NCI-H748 (cell line): Measurements from ENCODE around the gene PDXK.

Experiments used
- DNase-seq: peaks from one replicate; lab custom pipeline; 2025; ENCODE audit not compliant: unreplicated experiment; lab: John Stamatoyannopoulos, UW

The PDXK gene

DNA sequence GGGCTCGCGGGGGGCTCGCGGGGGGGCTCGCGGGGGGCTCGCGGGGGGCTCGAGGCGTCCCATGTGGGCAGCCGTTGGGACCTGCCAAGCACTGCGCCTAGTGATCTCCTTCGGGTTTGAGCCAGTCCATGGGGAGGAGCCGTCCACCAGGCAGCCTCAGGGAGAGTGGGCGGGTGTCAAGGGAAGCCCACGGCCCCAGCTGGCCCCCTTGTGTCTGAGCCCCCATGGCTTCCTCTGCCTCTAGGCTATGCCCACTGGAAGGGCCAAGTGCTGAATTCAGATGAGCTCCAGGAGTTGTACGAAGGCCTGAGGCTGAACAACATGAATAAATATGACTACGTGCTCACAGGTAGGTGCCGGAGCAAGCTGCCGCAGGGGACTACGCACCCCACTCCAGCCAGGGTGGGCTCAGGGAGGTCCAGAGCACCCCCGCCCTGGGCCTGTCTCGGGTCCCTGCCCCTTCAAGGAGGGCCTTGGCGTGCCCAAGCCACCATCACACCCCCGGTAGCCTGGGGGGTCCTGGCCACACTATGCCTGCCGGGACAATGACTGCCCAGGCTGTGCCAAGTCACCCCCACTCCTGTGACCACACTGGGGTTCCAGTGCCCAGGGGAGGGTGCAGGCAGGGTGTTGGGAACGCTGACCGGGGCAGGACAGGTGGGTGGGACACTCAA lies 22.6 kb downstream of the PDXK start:
- DNase-seq: no peak

DNA sequence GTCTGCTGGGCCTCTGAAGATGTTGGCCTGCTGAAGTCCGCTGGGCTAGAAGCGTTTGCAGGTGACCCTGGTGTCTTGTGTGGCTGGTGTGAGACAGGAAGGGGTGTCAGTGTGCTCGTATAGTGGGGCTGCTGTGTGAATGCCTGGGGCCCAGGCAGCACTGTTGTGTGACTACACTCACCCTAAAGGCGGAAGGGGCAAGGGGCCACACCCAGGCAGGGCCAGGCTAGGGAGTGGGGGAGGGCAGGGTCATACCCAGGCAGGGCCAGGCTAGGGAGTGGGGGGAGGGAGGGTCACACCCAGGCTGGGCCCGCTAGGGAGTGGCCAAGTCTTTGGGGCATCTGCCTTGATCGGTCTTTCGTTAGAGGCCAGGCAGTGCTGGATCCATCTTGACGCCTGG lies 25.0 kb downstream of the PDXK start:
- DNase-seq: no peak

DNA sequence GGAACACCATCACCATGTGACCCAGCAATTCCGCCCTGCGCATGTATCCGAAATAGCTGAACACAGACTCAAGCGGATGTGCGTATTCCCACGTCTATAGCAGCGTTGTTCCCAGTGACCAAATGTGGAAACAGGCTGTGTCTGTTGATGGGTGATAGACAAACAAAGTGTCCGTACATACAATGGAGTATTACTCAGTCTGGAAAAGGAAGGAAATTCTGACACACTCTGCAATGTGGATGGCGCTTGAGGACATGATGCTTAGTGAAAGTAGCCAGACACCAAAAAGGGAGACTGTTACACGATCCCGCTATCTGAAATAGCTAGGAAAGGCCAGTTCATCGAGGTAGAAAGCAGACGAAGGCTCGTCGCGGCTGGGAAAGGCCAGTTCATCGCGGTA lies 25.8 kb downstream of the PDXK start:
- no peak for DNase-seq

DNA sequence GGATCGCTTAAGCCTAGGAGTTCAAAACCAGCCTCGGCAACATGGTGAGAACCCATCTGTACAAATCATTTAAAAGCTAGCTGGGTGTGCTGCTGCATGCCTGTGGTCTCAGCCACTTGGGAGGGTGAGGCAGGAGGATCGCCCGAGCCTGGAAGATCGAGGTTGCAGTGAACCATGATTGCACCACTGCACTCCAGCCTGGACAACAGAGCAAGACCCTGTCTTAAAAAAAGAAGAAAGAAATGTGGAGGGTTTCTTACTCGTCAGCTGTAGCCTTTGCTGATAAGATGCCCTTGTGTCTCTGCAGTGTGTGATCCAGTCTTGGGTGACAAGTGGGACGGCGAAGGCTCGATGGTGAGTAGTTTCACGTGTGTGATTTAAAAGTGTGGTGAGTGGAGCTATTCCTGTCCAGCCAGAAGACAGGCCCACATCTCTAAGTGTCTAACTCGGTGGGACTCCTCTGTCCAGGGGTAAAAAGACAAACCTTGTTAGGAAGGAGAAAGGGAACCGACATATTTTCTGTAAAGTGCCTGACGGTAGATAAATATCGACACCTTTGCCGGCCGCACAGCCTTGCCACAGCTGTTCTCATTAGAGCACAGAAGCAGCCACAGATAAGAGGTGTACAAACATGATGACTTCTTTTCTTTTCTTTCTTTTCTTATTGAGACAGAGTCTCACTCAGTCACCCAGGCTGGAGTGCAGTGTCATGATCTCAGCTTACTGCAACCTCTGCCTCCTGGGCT lies 27.0 kb downstream of the PDXK start:
- DNase-seq: no peak

DNA sequence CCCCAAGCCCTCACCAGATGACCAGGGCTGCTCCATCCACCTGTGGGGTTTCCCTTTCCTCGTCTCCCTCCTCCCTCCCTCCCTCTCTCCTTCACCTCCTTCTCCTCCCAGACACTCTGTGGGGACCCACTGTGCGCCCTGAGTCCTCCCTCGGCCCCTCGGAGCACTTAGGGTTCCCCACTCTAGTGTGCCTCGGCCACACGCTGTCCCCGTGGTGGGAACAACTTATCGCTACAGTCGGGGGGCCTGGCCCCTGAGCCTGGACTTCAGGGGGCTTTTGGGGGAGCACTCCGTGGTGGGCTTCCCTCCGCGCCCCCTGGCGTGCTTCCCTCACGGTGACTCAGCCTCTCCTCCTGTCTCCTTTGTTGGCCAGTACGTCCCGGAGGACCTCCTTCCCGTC lies 29.7 kb downstream of the PDXK start:
- no peak for DNase-seq

DNA sequence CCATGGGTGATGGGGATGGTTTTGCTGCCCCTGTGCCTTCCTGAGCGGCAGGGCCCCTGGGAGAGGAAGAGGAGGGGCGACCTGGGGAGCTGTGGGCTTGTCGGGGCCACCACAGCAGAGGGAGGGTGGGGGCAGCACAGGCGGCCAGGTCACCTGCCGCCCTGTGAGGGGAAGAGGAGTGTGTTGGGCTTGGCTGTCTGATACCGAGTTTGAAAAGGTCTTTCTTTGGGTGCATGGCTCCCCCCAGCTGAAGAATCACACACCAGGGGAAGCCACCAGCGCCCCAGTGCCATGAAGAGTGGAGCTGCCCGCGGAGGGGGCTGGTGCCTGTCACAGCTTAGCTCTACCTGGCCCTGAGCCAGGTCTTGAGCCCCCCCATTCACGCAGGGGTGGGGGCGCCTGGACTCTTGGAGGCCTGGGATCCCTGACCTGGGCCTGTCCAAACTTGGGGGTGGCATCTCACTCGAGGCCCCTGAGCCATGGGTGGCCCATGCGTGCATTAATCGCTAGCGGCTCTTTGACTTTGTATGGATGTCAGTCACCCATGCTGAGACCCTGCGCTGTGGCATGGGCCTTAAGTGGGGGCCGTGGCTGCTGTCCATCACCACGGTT lies 30.8 kb downstream of the PDXK start:
- no peak for DNase-seq

DNA sequence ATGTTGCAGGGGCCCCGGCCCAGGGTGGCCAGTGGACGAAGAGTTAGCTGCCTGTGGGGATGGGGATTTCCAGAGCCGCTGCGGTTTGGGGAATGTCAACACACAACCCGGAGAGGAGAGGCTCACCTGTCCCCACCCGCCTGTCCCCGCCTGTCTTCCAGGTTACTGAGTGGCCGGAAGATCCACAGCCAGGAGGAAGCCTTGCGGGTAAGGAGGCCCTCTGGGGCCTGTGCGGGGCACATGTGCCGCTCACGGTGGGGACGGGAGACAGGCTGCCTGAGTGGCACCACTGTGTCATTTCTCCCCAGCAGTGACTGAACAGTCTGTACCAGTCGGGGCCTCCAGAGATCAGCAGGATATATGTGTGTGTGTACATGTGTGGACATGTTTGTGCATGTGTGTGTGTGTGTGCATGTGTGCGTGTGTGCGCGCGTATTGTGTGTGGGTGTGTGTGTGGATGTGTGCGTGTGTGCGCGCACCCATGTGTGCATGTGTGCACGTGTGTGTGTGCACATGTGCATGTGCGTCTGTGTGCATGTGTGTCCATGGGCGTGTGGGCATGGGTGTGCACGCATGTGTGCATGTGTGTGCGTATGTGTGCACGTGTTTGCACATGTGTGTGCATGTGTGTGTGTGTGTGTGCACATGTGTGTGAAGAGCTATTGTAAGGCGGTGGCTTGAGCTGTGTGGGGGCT lies 31.6 kb downstream of the PDXK start:
- no peak for DNase-seq

DNA sequence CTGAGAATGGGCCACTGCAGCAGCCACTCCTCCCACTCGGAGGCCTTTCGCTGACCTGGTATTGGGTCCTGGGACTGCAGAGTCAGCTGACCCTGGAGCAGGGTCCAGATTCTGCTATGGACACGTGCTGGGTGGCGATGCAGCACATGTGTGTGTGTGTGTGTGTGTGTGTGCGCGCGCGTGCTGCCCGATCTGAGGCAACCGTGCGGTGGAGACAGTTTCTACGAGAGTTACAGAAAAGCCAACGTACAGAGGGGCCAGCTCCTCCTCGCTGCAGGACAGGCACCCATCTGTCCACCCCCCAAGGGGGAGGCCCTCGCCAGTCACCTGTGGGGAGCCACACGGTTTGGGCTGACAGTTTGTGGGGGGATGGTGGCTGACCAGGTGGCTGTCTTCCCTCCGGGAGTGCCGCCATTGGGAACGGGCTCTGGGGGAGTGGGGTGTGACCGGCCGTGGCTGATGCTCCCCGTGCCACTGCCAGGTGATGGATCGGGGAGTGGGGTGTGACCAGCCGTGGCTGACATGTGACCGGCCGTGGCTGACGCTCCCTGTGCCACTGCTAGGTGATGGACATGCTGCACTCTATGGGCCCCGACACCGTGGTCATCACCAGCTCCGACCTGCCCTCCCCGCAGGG lies 33.1 kb downstream of the PDXK start:
- no peak for DNase-seq

DNA sequence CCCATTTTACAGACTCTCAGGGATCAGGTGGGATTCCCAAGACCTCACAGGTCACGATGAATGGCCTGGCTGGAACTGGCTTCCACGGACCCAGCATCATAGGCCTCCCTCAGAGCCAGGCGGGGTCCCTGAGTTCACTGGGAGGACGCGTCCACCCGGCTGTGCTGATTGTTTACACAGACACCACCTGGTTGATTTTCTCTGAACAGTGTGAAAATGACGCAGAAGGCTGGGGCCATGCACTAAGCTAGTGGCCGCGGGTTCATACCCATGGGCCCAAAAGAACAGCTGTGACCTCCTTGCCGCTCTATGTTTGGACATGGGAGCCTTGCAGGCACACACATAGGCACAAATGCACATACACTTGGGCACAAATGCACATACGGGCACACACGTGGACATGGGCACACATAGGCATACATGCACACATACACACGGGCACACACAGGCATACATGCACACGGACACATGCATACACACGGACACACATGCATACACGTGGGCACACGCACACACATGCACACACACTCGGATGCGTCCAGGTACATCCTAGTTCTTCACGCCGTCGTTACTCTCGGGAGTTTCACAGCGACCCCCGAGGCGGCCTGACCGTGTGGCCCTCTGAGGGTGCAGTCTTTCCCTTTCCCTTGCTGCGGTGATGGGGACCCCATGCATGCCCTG lies 34.0 kb downstream of the PDXK start:
- no peak for DNase-seq

DNA sequence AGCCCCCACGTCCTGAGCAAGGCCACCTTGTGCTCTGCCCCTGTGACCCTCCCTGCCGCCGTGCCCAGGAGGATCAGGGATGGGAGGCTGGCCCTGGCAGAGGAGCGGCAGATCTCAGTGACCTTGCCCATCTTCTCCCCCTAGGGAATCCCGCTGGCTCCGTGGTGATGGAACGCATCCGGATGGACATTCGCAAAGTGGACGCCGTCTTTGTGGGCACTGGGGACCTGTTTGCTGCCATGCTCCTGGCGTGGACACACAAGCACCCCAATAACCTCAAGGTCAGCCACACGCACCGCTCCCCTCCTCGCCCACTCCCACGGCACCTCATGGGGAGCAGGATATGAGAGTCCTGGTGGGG lies 34.5 kb downstream of the PDXK start:
- no peak for DNase-seq

DNA sequence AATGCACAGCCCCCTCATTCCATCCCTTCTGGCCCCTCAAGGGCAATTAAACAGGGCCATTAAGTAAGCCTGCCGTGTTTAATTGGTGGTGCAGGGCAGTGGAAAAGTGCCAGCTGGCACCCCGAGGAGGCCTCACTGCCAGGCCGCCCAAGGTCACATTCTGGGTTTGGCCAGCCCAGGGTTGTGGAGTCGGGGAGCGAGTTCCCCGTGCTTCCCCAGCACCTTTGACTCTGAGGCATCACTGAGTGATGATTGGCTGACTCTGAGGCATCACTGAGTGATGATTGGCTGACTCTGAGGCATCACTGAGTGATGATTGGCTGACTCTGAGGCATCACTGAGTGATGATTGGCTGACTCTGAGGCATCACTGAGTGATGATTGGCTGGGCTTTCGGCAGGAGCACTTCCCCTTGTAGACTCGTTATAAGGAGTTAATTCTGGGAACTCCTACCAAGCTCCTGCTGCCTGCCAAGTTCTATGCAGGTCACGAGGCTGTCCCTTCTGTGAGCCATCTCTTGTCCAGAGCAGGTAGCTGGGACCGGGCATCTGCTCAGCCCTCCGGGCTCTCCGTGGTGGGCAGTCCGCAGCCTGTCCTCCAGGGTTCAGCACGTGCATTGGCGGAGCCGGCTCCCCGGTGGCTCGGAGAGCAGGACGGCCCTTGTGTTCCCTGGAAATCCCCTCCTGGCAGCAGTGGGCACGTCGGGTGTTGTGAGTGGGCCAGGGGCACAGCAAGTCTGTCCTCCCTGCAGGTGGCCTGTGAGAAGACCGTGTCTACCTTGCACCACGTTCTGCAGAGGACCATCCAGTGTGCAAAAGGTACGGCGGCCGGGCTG lies 36.2 kb downstream of the PDXK start:
- no peak for DNase-seq

DNA sequence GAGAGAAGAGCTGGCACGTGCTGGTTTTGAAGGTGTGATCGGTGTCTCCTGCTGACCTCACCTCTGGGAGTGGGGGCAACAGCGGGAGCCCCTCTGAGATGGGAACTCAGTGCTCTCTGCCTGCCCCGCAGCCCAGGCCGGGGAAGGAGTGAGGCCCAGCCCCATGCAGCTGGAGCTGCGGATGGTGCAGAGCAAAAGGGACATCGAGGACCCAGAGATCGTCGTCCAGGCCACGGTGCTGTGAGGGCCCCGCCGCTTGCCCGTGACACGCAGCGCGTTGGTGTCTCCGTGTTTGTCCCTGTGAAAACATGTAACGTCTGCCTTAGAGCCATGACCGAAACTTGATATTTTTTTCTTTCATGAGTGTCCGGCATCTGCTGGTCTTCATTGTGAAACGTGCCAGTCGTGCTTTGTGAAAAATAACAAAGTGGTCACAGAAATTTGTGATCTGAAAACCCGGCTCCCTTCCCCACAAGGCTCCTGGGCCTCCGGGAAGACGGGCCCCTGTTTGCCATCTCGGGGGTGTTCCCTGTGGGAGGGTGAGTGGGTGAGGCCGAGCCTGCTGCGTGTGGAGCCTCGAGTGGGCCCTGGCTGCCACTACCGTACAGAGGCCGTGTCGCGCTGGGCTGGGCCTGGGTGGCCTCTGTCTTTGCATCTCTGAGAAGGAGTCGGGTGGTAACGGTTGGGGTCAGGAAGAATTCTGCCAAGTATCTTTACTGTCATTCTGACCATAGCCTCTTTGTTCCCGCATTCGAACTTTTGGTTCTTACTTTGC lies 37.1 kb downstream of the PDXK start:
- no peak for DNase-seq

DNA sequence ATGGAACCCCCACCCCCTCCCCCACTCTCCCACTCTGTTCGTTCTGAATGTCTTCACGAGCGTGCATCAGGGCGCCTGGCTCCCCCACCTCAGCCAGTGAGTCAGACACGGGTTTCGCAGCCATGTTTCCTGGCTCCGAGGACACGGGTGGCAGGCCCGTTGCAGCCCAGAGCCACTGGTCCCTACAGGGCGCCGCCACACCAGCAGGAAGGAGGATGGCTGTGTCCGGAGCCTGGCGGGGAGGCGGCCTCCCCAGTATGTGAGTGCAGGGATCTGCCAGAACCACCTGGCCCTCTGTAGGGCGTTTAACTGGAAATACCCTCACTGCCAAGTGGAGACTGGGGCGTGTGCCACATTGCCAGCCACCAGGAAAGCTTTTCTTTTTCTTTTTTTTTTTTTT lies 38.7 kb downstream of the PDXK start:
- DNase-seq: no peak

DNA sequence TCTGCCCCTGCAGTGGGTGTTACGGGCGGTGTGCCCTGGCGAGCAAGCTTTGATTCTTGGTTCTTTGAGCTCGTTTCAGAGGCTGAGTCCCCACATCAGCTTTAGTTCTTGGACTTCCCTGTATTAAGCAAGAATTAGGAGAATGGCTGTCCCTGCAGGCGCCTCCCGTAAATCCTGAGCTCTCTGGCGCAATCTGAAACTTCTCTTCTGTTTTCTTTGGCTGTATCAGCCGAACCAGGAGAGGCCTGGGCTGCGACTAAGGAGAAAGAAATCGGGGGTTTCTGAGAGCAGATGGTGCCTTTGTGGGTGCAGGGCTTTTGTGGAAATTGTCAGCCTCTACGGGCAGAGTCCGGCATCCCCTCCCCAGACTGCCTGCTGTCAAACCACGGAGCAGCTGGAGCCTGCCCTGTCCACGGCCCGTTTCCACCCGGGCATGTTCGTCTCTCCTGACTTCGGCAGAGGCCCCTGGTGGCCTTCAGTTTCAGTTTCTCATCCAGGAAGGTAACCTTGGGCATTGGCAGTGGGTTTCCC lies 39.2 kb downstream of the PDXK start:
- DNase-seq: no peak

DNA sequence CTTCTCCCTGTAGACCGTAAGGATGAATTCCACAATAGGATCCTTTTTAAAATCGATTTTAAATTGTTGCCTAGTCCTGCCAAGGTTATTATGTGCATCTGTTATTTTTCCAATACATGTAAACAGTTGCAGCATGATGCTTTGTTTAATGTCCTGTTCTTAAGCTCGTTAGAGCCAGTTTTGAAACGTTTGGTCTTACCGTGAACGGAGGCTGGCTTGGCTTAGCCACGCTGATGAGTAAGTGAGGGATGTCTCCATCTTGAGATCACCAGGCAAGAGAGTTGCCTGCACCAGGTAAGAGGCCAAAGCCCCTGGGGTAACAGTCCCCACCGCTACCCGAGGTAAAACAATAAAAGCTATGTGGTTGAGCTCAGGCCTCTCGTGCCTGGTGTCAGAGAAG lies 39.9 kb downstream of the PDXK start:
- no peak for DNase-seq

DNA sequence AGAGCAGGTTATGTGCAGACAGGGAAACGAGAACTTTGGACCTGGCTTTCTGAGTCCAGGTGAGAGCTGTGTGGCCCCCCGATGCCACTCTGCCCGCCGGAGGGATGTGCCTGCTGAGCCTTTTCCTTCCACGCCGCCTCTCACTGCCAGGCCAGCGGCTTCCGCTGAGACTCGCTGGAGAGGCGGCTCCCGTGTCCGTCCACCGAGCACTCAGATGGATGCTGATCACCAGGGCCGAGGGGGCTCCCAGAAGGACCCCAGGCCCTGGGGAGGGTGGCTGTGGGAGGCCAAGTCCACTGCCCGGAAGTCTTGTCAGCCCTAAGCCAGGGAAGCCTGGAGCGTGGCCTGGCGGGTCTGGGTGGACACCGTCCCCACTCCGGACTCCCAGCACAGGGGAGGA lies 40.7 kb downstream of the PDXK start:
- no peak for DNase-seq

DNA sequence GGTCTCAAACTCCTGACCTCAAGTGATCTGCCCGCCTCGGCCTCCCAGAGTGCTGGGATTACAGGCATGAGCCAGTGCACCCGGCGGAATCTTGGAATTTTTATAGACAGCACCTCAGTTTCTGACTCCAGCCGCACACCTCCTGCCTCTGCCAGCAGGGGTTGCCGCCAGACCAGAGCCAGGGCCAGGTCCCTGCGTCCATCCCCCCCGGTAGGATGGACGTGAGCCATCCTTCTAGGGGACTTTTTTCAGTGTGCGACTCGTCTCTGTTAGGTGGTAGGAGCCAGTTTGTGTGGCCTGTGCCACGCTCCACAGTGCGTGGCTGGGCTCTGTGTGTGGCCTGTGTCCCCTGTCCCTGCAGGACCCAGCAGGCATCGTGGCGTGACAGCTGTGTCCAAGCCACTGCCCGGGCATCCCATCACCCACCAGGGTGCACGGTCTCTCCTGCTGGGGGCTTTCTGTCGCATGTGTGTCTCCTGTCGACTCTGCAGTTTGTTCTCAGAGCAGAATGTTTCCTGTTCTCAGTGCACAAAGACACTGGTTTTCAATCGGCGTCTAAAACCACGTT lies 41.5 kb downstream of the PDXK start:
- DNase-seq: no peak

DNA sequence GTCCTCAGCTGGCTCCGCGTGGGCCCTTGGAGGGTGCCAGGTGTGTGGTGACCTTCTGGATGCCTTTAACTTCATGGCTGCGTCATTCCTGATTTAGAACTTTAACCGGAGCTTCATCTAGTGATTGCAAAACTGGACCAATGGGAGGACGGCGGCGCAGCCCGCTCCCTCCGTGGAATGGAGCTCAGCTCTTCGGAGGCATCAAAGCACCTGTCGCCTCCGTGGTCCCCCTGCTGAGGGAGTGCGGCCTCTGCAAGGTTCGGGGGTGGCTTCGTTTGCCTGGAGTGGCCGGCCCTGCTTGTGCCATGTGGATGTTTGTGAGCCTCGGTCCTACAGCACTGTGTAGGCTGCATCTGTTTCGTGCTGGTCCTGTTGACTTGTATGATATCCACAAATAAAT lies 43.0 kb downstream of the PDXK start:
- DNase-seq: no peak
